H1 (cell line): Measurements from ENCODE around the gene CERKL. TPM values are rescaled to one million over a fixed set of nuclear protein-coding genes. Genes with fewer than 3 reads are reported as not detected.

Experiments
- CTCF ChIA-PET: fragments of 300-600 bp; sonication (Branson Sonifier 250); formaldehyde crosslinking; loops from one replicate; lab custom pipeline; 2021; ENCODE audit not compliant: partially characterized antibody; lab: Charles Lee
- POLR2A ChIA-PET: fragments of 300-600 bp; sonication (Branson Sonifier 250); formaldehyde crosslinking; loops from one replicate; lab custom pipeline; 2021; ENCODE audit warnings: inconsistent platforms; ENCODE audit not compliant: partially characterized antibody; lab: Charles Lee
- DNase-seq, 2 experiments: peaks; one replicate each; pipeline versions ENCODE4 v3.0.0 to v3.0.0-alpha.2; 2010 to 2022; ENCODE audit warnings: low spot score in 2 of 2, low read depth in 1 of 2, mixed read lengths in 1 of 2
- FAIRE-seq: peaks from 2 replicates; lab custom pipeline; 2011; peaks lifted over from hg19 to GRCh38; lab: Jason Lieb, UNC
- H2AFZ ChIP-seq: 2 replicates; pipeline ENCODE4 v1.8.1; 2012; ENCODE audit warnings: low read length, inconsistent platforms
- H2AK5ac ChIP-seq: 2 replicates; pipeline ENCODE4 v1.6.1; 2013; ENCODE audit warnings: low read depth, low read length
- H2BK120ac ChIP-seq: replicated peaks from 2 replicates; pipeline ENCODE3; 2013; ENCODE audit warnings: low read depth, low read length, inconsistent platforms
- H2BK12ac ChIP-seq: 2 replicates; pipeline ENCODE4 v1.6.1; 2013; ENCODE audit warnings: low read depth, low read length
- H2BK15ac ChIP-seq: 2 replicates; pipeline ENCODE4 v1.6.1; 2013; ENCODE audit warnings: low read length
- H2BK20ac ChIP-seq: 2 replicates; pipeline ENCODE4 v1.6.1; 2013; ENCODE audit warnings: low read length
- H2BK5ac ChIP-seq: 2 replicates; pipeline ENCODE4 v1.6.1; 2013; ENCODE audit warnings: low read depth, low read length
- H3K14ac ChIP-seq: 2 replicates; pipeline ENCODE4 v1.6.1; 2013; ENCODE audit warnings: inconsistent platforms; ENCODE audit not compliant: insufficient read length
- H3K18ac ChIP-seq: 2 replicates; pipeline ENCODE4 v1.6.1; 2013; ENCODE audit warnings: low read length; ENCODE audit errors: extremely low read depth
- H3K23ac ChIP-seq: 2 replicates; pipeline ENCODE4 v1.6.1; 2013; ENCODE audit warnings: inconsistent platforms; ENCODE audit not compliant: insufficient read length
- H3K23me2 ChIP-seq: 2 replicates; pipeline ENCODE4 v1.6.1; 2013; ENCODE audit warnings: low read depth, low read length
- H3K27ac ChIP-seq: 2 replicates; pipeline ENCODE4 v1.6.1; 2011; ENCODE audit warnings: low read depth, low read length, inconsistent platforms
- H3K27me3 ChIP-seq, 4 experiments: replicated peaks in 1 of 4; 1 replicate in 1 of 4; 2 replicates in 3 of 4; pipeline versions ENCODE4 v1.6.1 to v1.8.1; 2011 to 2013; ENCODE audit warnings: low read length in 3 of 4, mild to moderate bottlenecking in 3 of 4, inconsistent platforms in 2 of 4, mixed read lengths in 2 of 4, moderate library complexity in 1 of 4; ENCODE audit not compliant: control insufficient read depth in 3 of 4, insufficient read depth in 3 of 4; ENCODE audit errors: extremely low read depth in 1 of 4
- H3K36me3 ChIP-seq, 4 experiments: 2 replicates each; pipeline versions ENCODE4 v1.6.1 to v1.8.1; 2011 to 2013; ENCODE audit warnings: mild to moderate bottlenecking in 4 of 4, low read length in 3 of 4, moderate library complexity in 2 of 4, control low read depth in 1 of 4, inconsistent platforms in 1 of 4; ENCODE audit not compliant: insufficient read depth in 4 of 4, control insufficient read depth in 2 of 4
- H3K4ac ChIP-seq: replicated peaks from 2 replicates; pipeline ENCODE3; 2013; ENCODE audit warnings: low read length, low read depth, mixed read lengths, inconsistent platforms; ENCODE audit not compliant: insufficient read length
- H3K4me1 ChIP-seq, 4 experiments: replicated peaks in 1 of 4; 1 replicate in 1 of 4; 2 replicates in 3 of 4; pipeline versions ENCODE4 v1.6.1 to v1.8.1; 2011 to 2013; ENCODE audit warnings: low read length in 3 of 4, inconsistent platforms in 2 of 4, mixed read lengths in 1 of 4; ENCODE audit not compliant: insufficient read depth in 4 of 4, control insufficient read depth in 3 of 4
- H3K4me2 ChIP-seq, 2 experiments: 2 replicates each; pipeline versions ENCODE4 v1.6.1 to v1.8.1; 2011 to 2013; ENCODE audit warnings: low read depth in 2 of 2, low read length in 2 of 2, control low read depth in 1 of 2, inconsistent platforms in 1 of 2, mild to moderate bottlenecking in 1 of 2; ENCODE audit not compliant: insufficient read depth in 1 of 2
- H3K4me3 ChIP-seq, 4 experiments: fragments of 200-600, 300-600 bp in 1 of 4; sonication (generic), shearing (Covaris generic), sonication (Bioruptor Twin) in 1 of 4; 2 replicates each; pipeline versions ENCODE4 v1.5.1 to v1.8.1; 2011 to 2016; ENCODE audit warnings: low read length in 4 of 4, low read depth in 3 of 4, control low read depth in 2 of 4, inconsistent platforms in 2 of 4, mild to moderate bottlenecking in 2 of 4, mixed read lengths in 1 of 4, moderate library complexity in 1 of 4; ENCODE audit not compliant: insufficient read depth in 2 of 4; ENCODE audit errors: extremely low read depth in 1 of 4
- H3K56ac ChIP-seq: replicated peaks from 2 replicates; pipeline ENCODE3; 2013; ENCODE audit warnings: low read depth, mild to moderate bottlenecking, mixed read lengths, low read length, inconsistent platforms; ENCODE audit not compliant: insufficient read length
- H3K79me1 ChIP-seq: 2 replicates; pipeline ENCODE4 v1.6.1; 2013; ENCODE audit warnings: low read depth, low read length, control low read depth
- H3K79me2 ChIP-seq, 2 experiments: 2 replicates each; pipeline versions ENCODE4 v1.6.1 to v1.8.1; 2012 to 2013; ENCODE audit warnings: low read length in 2 of 2, mild to moderate bottlenecking in 2 of 2, inconsistent platforms in 1 of 2; ENCODE audit not compliant: insufficient read depth in 2 of 2, control insufficient read depth in 1 of 2
- H3K9ac ChIP-seq, 4 experiments: replicated peaks in 1 of 4; 1 replicate in 1 of 4; 2 replicates in 3 of 4; pipeline versions ENCODE4 v1.6.1 to v1.8.1; 2011 to 2013; ENCODE audit warnings: low read depth in 3 of 4, low read length in 3 of 4, control low read depth in 2 of 4, mild to moderate bottlenecking in 2 of 4, moderate library complexity in 2 of 4, inconsistent platforms in 1 of 4; ENCODE audit errors: extremely low read depth in 1 of 4
- H3K9me3 ChIP-seq, 2 experiments: 2 replicates each; pipeline versions ENCODE4 v1.6.1 to v1.8.1; 2012 to 2013; ENCODE audit warnings: mild to moderate bottlenecking in 2 of 2, moderate library complexity in 2 of 2, control low read depth in 1 of 2, inconsistent platforms in 1 of 2, low read depth in 1 of 2, low read length in 1 of 2, mixed read lengths in 1 of 2; ENCODE audit not compliant: insufficient read depth in 2 of 2
- H4K20me1 ChIP-seq, 2 experiments: replicated peaks in 1 of 2; 2 replicates each; pipeline versions ENCODE3 to v1.8.1; 2011 to 2013; ENCODE audit warnings: inconsistent platforms in 2 of 2, low read length in 2 of 2, mild to moderate bottlenecking in 1 of 2; ENCODE audit not compliant: insufficient read depth in 2 of 2, control insufficient read depth in 1 of 2
- H4K5ac ChIP-seq: 2 replicates; pipeline ENCODE4 v1.6.1; 2013; ENCODE audit warnings: low read length, low read depth, mixed read lengths, inconsistent platforms; ENCODE audit not compliant: insufficient read length
- H4K8ac ChIP-seq: 2 replicates; pipeline ENCODE4 v1.8.0; 2013; ENCODE audit warnings: mild to moderate bottlenecking, moderate library complexity, low read length, inconsistent platforms; ENCODE audit not compliant: insufficient read depth; ENCODE audit errors: extremely low read depth
- H4K91ac ChIP-seq: replicated peaks from 2 replicates; pipeline ENCODE3; 2013; ENCODE audit warnings: low read length, mixed read lengths, inconsistent platforms; ENCODE audit not compliant: insufficient read length
- BACH1 ChIP-seq: IDR thresholded peaks from 2 replicates; pipeline ENCODE4 v1.6.1; 2012; ENCODE audit warnings: low read length, improper control_type of control experiment
- CREB1 ChIP-seq: IDR thresholded peaks from 2 replicates; pipeline ENCODE4 v1.6.1; 2012; ENCODE audit warnings: inconsistent platforms
- CTCF ChIP-seq, 3 experiments: IDR thresholded peaks; 1 replicate in 2 of 3; 2 replicates in 1 of 3; pipeline versions ENCODE4 v1.5.1 to v1.6.1; 2011; ENCODE audit warnings: low read length in 3 of 3, mild to moderate bottlenecking in 3 of 3, inconsistent platforms in 2 of 3, low read depth in 1 of 3, moderate library complexity in 1 of 3; ENCODE audit not compliant: insufficient read depth in 1 of 3; ENCODE audit errors: control extremely low read depth in 1 of 3
- EP300 ChIP-seq, 2 experiments: IDR thresholded peaks; 1 replicate in 1 of 2; 2 replicates in 1 of 2; pipeline ENCODE4 v1.6.1; 2011 to 2012; ENCODE audit warnings: low read depth in 2 of 2, low read length in 2 of 2, mild to moderate bottlenecking in 2 of 2, borderline replicate concordance in 1 of 2, inconsistent platforms in 1 of 2, moderate library complexity in 1 of 2
- FOSL1 ChIP-seq: IDR thresholded peaks from 2 replicates; pipeline ENCODE4 v1.6.1; 2011; ENCODE audit warnings: mild to moderate bottlenecking, low read depth, low read length, moderate library complexity; ENCODE audit not compliant: insufficient read depth
- HDAC2 ChIP-seq, 2 experiments: fragments of 300-600 bp in 1 of 2; sonication (generic) in 1 of 2; IDR thresholded peaks; 2 replicates each; pipeline ENCODE4 v1.6.1; 2011 to 2012; ENCODE audit warnings: low read depth in 2 of 2, low read length in 2 of 2, mild to moderate bottlenecking in 2 of 2, moderate library complexity in 2 of 2, borderline replicate concordance in 1 of 2, inconsistent platforms in 1 of 2
- HDAC6 ChIP-seq: IDR thresholded peaks from one replicate; pipeline ENCODE4 v1.7.1; 2012; ENCODE audit warnings: low read depth, mild to moderate bottlenecking, inconsistent platforms, low read length, moderate library complexity
- JUND ChIP-seq: IDR thresholded peaks from 2 replicates; pipeline ENCODE4 v1.6.1; 2011; ENCODE audit warnings: mild to moderate bottlenecking, improper control_type of control experiment, low read length
- KDM4A ChIP-seq: IDR thresholded peaks from one replicate; pipeline ENCODE4 v1.7.1; 2012; ENCODE audit warnings: low read depth, mild to moderate bottlenecking, moderate library complexity, low read length, inconsistent platforms; ENCODE audit not compliant: severe bottlenecking
- POLR2AphosphoS5 ChIP-seq: IDR thresholded peaks from 2 replicates; pipeline ENCODE4 v1.6.1; 2011; ENCODE audit warnings: low read depth, low read length
- SP2 ChIP-seq: IDR thresholded peaks from 2 replicates; pipeline ENCODE4 v1.6.1; 2012; ENCODE audit warnings: mild to moderate bottlenecking, low read length, inconsistent platforms
- SP4 ChIP-seq: IDR thresholded peaks from 2 replicates; pipeline ENCODE4 v1.6.1; 2012; ENCODE audit warnings: low read length, inconsistent platforms
- YY1 ChIP-seq: IDR thresholded peaks from 2 replicates; pipeline ENCODE4 v1.6.1; 2011; ENCODE audit warnings: low read depth, mild to moderate bottlenecking, low read length
- WGBS, 2 experiments: shearing (Covaris generic) in 1 of 2; methylation state at CpG; one replicate each; pipeline versions ENCODE4 v1.1.6 to v1.1.7; 2013 to 2015; ENCODE audit warnings: low lambda C conversion rate in 2 of 2, mixed read lengths in 2 of 2, inconsistent platforms in 1 of 2, low coverage in 1 of 2, missing lambda C conversion rate in 1 of 2; ENCODE audit not compliant: insufficient replicate concordance in 2 of 2, insufficient coverage in 1 of 2, insufficient read length in 1 of 2; ENCODE audit errors: extremely low coverage in 1 of 2, missing lambda C conversion rate in 1 of 2; 5-methylcytosine and 5-hydroxymethylcytosine counted together
- polyA plus RNA-seq, 7 experiments: library from polyadenylated mRNA; depleted of rRNA in 3 of 7; stranded (reverse) in 5 of 7; unstranded in 2 of 7; fragments of >200 nt in 5 of 7; fragments of 200-250 nt in 2 of 7; gene quantifications; 1 replicate in 5 of 7; 2 replicates in 1 of 7; 4 replicates in 1 of 7; pipeline versions ENCODE4 v1.2.1 to v1.2.3, GENCODE V29; 2011 to 2013; ENCODE audit warnings: missing spikeins in 2 of 7, mixed read lengths in 2 of 7
- total RNA-seq: library from RNA; stranded (reverse); fragmentation: NEBNext Ultra II Directional; extraction: Animal tissue kit (Norgen Biotek cat#: 25700); gene quantifications from 2 replicates; pipeline ENCODE4 v1.2.1, GENCODE V29; 2021

Gene CERKL
- total and polyA plus RNA-seq, 2 of the 8 experiments (the other 6 are each of a cell fraction or from before 2014, with no cell fraction given) = 0.05 TPM; not detected in 1

DNA sequence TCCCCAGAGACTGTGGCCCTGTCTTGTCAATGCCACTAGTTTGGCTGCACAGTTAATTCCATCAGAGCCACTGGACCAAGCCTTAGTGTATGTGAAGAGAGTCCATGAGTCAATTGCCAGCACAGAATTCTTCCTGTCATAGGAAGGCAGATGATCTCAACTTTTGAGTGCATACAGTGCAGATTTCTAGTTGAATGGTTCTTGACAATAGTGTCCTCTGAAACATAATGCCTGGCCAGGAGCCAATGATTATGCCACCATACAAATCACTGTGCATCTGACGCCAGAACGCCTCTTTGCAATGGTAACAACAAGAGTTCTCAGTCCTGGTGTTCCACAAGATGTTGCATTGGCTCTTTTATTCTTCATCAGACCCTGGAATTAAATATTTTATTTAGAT lies 16.3 kb upstream of the CERKL start:
- Histone ChIP-seq H3K23ac (no peak overlapping the region), H2BK120ac (no peak overlapping the region), H3K4me1 (peaks cover 0 to 6% (median 1%) of the 10 kb centered on the region in 4 experiments; a peak in 5 of 7 replicates), H3K14ac (no peak overlapping the region), H4K20me1 (peaks cover 5 to 6% of the 10 kb centered on the region in 2 experiments), H2BK5ac (no peak overlapping the region), H3K36me3 (no peaks in the 10 kb centered on the region), H3K27ac (no peak overlapping the region), H4K5ac (no peak overlapping the region), H3K18ac (no peak overlapping the region), H2BK20ac (no peak overlapping the region), H3K4ac (no peak overlapping the region), H3K4me2 (no peak overlapping the region), H2AK5ac (no peak overlapping the region), H3K56ac (no peak overlapping the region), H2AFZ (no peak overlapping the region), H2BK15ac (no peak overlapping the region), H3K23me2 (peaks cover 2% of the 10 kb centered on the region; the same call in 1 of the 2 replicates), H3K79me1 (no peaks in the 10 kb centered on the region), H3K4me3 (no peak overlapping the region), H3K27me3 (peaks cover 13 to 29% (median 14%) of the 10 kb centered on the region in 4 experiments), H3K79me2 (no peaks in the 10 kb centered on the region), H3K9me3 (no peaks in the 10 kb centered on the region), H3K9ac (no peak overlapping the region), H2BK12ac (no peak overlapping the region), H4K8ac (no peak overlapping the region), H4K91ac (no peak overlapping the region)
- POLR2A ChIA-PET = no interaction called here
- WGBS, 2 experiments = 91% methylated on average over 2 of the region's 2 CpGs; no CpG with 5 or more reads in 1 of the 2 experiments
- FAIRE-seq = no peak
- CTCF ChIA-PET = no interaction called here
- DNase-seq = no peak
- TF ChIP-seq YY1 (no peak), HDAC2 (IDR thresholded peaks at IDR 0.05; ENCODE audit: borderline replicate concordance in 1 of 2, low read depth in 2 of 2, low read length in 2 of 2) (no peak), SP4 (no peak), FOSL1 (no peak), HDAC6 (no peak), EP300 (IDR thresholded peaks at IDR 0.05; ENCODE audit: borderline replicate concordance in 1 of 2, low read depth in 2 of 2, low read length in 2 of 2) (no peak), POLR2AphosphoS5 (no peak), SP2 (no peak), JUND (no peak), BACH1 (no peak), CTCF (IDR thresholded peaks at IDR 0.05; ENCODE audit: control extremely low read depth in 1 of 3, insufficient read depth in 1 of 3, low read depth in 1 of 3, low read length in 3 of 3) (no peak), CREB1 (no peak), KDM4A (no peak)
